Measurements from ENCODE around the gene SLC16A7.

Gene SLC16A7

DNA sequence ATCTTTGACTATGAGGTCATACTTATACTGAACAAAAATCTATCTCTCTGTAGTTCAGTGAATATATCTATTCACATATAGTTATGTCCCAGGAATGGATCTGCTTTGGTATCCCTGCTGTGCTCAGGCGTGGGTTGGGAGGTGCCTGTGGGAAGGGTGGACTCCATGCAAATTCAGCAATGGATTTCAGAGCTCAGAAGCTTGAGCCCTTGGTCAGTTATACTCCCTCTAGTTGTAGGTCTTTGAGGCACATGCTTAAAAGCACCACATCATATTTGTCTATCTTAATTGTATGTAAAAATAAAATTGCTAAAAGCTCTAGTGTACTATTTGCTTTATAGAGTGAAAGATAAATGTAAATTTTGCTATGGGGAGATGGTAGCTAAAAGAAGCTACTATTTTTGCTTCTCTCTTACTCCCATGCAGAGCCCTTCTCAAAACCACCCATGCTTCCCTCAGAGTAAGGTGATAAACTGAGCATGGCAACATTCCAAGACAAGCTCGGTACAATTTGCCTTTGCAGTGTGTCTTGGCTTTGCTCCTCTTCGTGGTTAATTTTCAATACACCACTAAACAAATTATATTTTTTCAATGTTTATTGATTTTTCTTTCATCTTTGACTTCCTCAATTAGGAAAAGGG, 54.9 kb downstream of the SLC16A7 start:
- no peak for DNase-seq (ENCODE audit: low read depth)
- H3K4me3 ChIP-seq (ENCODE audit: low read length) = no peak overlapping the region
- TF ChIP-seq, protein P1, sequence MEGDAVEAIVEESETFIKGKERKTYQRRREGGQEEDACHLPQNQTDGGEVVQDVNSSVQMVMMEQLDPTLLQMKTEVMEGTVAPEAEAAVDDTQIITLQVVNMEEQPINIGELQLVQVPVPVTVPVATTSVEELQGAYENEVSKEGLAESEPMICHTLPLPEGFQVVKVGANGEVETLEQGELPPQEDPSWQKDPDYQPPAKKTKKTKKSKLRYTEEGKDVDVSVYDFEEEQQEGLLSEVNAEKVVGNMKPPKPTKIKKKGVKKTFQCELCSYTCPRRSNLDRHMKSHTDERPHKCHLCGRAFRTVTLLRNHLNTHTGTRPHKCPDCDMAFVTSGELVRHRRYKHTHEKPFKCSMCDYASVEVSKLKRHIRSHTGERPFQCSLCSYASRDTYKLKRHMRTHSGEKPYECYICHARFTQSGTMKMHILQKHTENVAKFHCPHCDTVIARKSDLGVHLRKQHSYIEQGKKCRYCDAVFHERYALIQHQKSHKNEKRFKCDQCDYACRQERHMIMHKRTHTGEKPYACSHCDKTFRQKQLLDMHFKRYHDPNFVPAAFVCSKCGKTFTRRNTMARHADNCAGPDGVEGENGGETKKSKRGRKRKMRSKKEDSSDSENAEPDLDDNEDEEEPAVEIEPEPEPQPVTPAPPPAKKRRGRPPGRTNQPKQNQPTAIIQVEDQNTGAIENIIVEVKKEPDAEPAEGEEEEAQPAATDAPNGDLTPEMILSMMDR (IDR thresholded peaks at IDR 0.05; ENCODE audit: insufficient read depth, low read depth, low read length, missing control alignments) = no peak

DNA sequence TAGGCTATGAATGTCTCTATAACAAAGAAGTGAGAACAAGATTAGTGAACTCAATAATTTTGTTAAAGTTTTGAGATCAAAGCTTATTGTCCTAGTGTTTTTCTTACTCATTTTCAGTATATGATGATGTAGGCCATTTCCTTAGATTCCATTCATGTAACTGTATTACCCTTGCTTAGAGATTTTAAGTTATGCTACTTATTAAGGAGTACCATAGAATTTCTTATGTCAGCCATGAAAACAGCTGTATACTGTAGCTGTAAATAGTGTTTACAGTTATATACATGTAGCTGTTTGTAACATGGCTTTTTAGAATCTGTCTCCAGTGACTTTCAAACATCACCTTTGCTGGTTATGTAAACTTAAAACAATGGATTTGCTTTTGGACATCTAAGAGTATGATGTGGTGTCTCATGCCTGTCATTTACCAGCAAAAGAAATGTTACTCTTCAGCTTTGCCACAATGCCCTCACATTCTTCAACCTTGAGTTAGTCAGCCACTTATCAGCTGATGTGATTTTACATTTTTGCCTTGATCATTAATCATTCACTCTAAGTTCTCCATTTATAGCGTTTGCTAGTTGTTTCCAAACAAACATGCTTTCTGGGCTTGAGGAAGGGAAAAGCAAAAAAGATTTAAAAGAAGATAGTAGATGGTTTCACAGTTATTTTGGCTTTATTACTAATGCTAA, 55.5 kb downstream of the SLC16A7 start:
- TF ChIP-seq, protein P1 (IDR thresholded peaks at IDR 0.05; ENCODE audit: insufficient read depth, low read depth, low read length, missing control alignments) = no peak
- DNase-seq (ENCODE audit: low read depth) = peak; percentile 55
- no peak overlapping the region for H3K4me3 ChIP-seq (ENCODE audit: low read length)

DNA sequence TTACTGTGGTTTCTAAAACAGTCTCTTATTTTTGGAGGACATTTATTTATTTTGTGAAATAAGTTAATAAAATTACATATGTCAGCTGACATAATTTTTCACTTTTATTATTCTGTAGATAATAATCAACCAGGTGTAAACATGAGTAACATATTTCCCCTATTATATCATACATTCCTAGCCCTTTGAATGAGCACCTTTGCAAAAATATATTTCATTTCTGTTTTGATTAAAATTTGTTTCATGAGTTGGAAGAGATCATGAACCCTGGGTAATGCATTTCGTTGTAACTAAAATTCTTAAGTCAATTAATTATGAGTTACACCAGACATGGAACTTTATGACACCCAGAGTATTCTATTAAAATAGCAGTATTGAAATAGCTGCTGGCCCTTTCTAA, 56.3 kb downstream of the SLC16A7 start:
- TF ChIP-seq, protein P1 (IDR thresholded peaks at IDR 0.05; ENCODE audit: insufficient read depth, low read depth, low read length, missing control alignments) = no peak
- no peak overlapping the region for H3K4me3 ChIP-seq (ENCODE audit: low read length)
- DNase-seq (ENCODE audit: low read depth) = no peak

DNA sequence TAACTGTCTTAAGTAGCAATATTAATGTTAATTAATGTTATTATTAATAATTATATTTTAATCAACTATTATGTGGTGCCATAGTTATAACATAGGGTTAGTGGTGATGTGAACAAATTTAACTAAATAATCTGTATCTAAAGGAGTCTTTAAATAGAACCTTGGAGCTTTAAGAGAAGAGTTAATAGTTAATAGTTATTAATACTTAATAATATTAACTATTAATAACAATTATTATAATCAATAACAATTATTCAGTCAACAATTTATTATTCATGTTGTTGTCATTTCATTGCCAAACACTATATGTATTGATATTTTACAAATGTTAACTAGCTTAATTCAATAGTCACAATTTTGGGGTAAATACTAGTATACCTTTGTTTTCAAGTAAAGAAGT, 58.2 kb downstream of the SLC16A7 start:
- no peak for DNase-seq (ENCODE audit: low read depth)
- no peak overlapping the region for H3K4me3 ChIP-seq (ENCODE audit: low read length)
- TF ChIP-seq, protein P1 (IDR thresholded peaks at IDR 0.05; ENCODE audit: insufficient read depth, low read depth, low read length, missing control alignments) = no peak

DNA sequence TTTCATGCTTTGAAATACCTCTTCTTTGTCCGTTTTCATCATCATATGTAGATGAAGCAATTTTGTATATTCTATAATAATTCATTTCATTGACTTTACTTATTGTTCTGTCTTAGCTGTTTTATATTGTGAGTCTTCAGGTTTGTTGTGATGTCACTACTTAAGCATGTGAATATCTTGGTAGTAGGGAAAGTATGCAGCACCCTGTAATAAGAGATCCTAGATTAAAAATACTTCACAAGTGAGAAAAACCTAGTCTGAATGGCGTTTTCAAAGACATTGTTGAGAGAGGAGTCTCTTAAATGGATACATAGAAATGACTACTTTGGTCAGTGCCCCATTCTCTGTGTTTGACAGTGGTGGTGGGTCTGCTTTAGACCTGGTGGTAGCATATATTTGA, 61.4 kb downstream of the SLC16A7 start:
- DNase-seq (ENCODE audit: low read depth) = peak; percentile 52
- no peak overlapping the region for H3K4me3 ChIP-seq (ENCODE audit: low read length)

DNA sequence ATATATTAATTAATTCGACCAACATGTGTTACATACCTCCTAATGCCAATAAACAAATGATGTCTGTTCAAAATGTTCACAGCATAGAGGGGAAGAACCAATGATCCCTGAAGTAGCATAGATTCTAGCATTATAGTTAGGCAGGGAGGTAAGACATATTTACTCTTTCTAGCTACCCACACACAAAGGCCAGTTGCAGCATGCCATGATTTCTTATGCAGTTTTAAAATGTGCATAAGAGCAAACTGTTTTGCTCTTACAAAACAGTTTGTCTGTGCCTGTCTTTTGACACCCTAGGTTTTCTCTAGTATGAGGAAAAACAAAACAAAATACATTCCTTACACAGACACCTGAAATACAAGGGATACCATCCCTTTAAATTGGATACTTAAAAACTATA, 61.9 kb downstream of the SLC16A7 start:
- TF ChIP-seq, protein P1 (IDR thresholded peaks at IDR 0.05; ENCODE audit: insufficient read depth, low read depth, low read length, missing control alignments) = no peak
- peak; percentile 57 for DNase-seq (ENCODE audit: low read depth)
- H3K4me3 ChIP-seq (ENCODE audit: low read length) = no peak overlapping the region

More for the DNA sequence above, 61.4 kb downstream of the SLC16A7 start:
- TF ChIP-seq, protein P1 (IDR thresholded peaks at IDR 0.05; ENCODE audit: insufficient read depth, low read depth, low read length, missing control alignments) = no peak
